ENCODE results near the gene CARMIL3.

Gene CARMIL3

GRCh38 chr14:24059841-24060388, 8.1 kb downstream of the CARMIL3 start:
- H3K4me3 ChIP-seq (replicated peaks; ENCODE audit: low read depth, low read length) = no peak overlapping the region
- no peaks in the 10 kb centered on the region for H3K27me3 ChIP-seq (replicated peaks; ENCODE audit: control insufficient read depth, insufficient read depth, low read length)
- no peak for DNase-seq (ENCODE audit: extremely low read depth, insufficient read length)
- TF ChIP-seq CTCF (IDR thresholded peaks at IDR 0.05; ENCODE audit: insufficient read depth, low read length, poor library complexity, severe bottlenecking) = no peak
- no peaks in the 10 kb centered on the region for H3K36me3 ChIP-seq (ENCODE audit: control insufficient read depth, insufficient read depth, low read length)

GRCh38 chr14:24060443-24060842, 8.6 kb downstream of the CARMIL3 start:
- no peak for DNase-seq (ENCODE audit: extremely low read depth, insufficient read length)
- H3K4me3 ChIP-seq (replicated peaks; ENCODE audit: low read depth, low read length) = no peak overlapping the region

GRCh38 chr14:24060984-24061913, 9.4 kb downstream of the CARMIL3 start:
- Histone ChIP-seq H3K36me3 (ENCODE audit: control insufficient read depth, insufficient read depth, low read length) (no peaks in the 10 kb centered on the region), H3K27me3 (replicated peaks; ENCODE audit: control insufficient read depth, insufficient read depth, low read length) (no peaks in the 10 kb centered on the region), H3K4me3 (replicated peaks; ENCODE audit: low read depth, low read length) (no peak overlapping the region)
- DNase-seq (ENCODE audit: extremely low read depth, insufficient read length) = no peak
- TF ChIP-seq CTCF (IDR thresholded peaks at IDR 0.05; ENCODE audit: insufficient read depth, low read length, poor library complexity, severe bottlenecking) = no peak

More at GRCh38 chr14:24060443-24060842, 8.6 kb downstream of the CARMIL3 start:
- Histone ChIP-seq H3K36me3 (ENCODE audit: control insufficient read depth, insufficient read depth, low read length) (no peaks in the 10 kb centered on the region), H3K27me3 (replicated peaks; ENCODE audit: control insufficient read depth, insufficient read depth, low read length) (no peaks in the 10 kb centered on the region)
- no peak for TF ChIP-seq CTCF (IDR thresholded peaks at IDR 0.05; ENCODE audit: insufficient read depth, low read length, poor library complexity, severe bottlenecking)

GRCh38 chr14:24062216-24062980, 10.6 kb downstream of the CARMIL3 start:
- Histone ChIP-seq H3K4me3 (replicated peaks; ENCODE audit: low read depth, low read length) (no peak overlapping the region), H3K36me3 (ENCODE audit: control insufficient read depth, insufficient read depth, low read length) (no peaks in the 10 kb centered on the region), H3K27me3 (replicated peaks; ENCODE audit: control insufficient read depth, insufficient read depth, low read length) (no peaks in the 10 kb centered on the region)
- no peak for DNase-seq (ENCODE audit: extremely low read depth, insufficient read length)
- no peak for TF ChIP-seq CTCF (IDR thresholded peaks at IDR 0.05; ENCODE audit: insufficient read depth, low read length, poor library complexity, severe bottlenecking)

- TF ChIP-seq CTCF (IDR thresholded peaks at IDR 0.05; ENCODE audit: insufficient read depth, low read length, poor library complexity, severe bottlenecking) = no peak
- no peak overlapping the region for H3K4me3 ChIP-seq (replicated peaks; ENCODE audit: low read depth, low read length)
- H3K27me3 ChIP-seq (replicated peaks; ENCODE audit: control insufficient read depth, insufficient read depth, low read length) = no peaks in the 10 kb centered on the region
- no peak for DNase-seq (ENCODE audit: extremely low read depth, insufficient read length)
- H3K36me3 ChIP-seq (ENCODE audit: control insufficient read depth, insufficient read depth, low read length) = no peaks in the 10 kb centered on the region
These were observed 11.5 kb downstream of the CARMIL3 start for GRCh38 chr14:24063263-24063836.

Measured in GM06990 (cell line).